CD8-positive, alpha-beta memory T cell (primary cell): ENCODE results near the gene UBE2Z. TPM values are rescaled to one million over a fixed set of nuclear protein-coding genes. Genes with fewer than 3 reads are reported as not detected.

Source experiments
- CTCF ChIA-PET: fragments of 350-600 bp; sonication (Branson Sonifier 250); formaldehyde crosslinking; loops from one replicate; lab custom pipeline; 2021; ENCODE audit warnings: antibody characterized with exemption; lab: Charles Lee
- POLR2A ChIA-PET: fragments of 350-600 bp; sonication (Branson Sonifier 250); formaldehyde crosslinking; loops from one replicate; lab custom pipeline; 2021; ENCODE audit warnings: antibody characterized with exemption; lab: Charles Lee
- DNase-seq, 5 donors: peaks; one replicate each; pipeline versions ENCODE4 v3.0.0 to v3.0.0-alpha.2; 2020 to 2022; ENCODE audit warnings: mixed read lengths in 1 of 5
- H3K27ac ChIP-seq: one replicate; pipeline ENCODE4 v1.7.0; 2013; ENCODE audit warnings: low read depth, mild to moderate bottlenecking, low read length, moderate library complexity
- H3K27me3 ChIP-seq: 2 replicates; pipeline ENCODE4 v1.7.0; 2013; ENCODE audit warnings: low read length, mild to moderate bottlenecking; ENCODE audit not compliant: insufficient read depth, poor library complexity, severe bottlenecking
- H3K36me3 ChIP-seq: 2 replicates; pipeline ENCODE4 v1.7.0; 2013; ENCODE audit warnings: mild to moderate bottlenecking, low read length, moderate library complexity; ENCODE audit not compliant: insufficient read depth
- H3K4me1 ChIP-seq: 2 replicates; pipeline ENCODE4 v1.7.0; 2013; ENCODE audit warnings: mild to moderate bottlenecking, low read length, moderate library complexity; ENCODE audit not compliant: insufficient read depth
- H3K4me3 ChIP-seq: 2 replicates; pipeline ENCODE4 v1.7.0; 2013; ENCODE audit warnings: mild to moderate bottlenecking, low read length
- H3K9me3 ChIP-seq: 2 replicates; pipeline ENCODE4 v1.7.0; 2013; ENCODE audit warnings: mild to moderate bottlenecking, low read length
- H3K27ac Mint-ChIP-seq, 8 donors: one replicate each; pipeline ENCODE4 v1.8.0; 2020 to 2021; ENCODE audit warnings: mixed read lengths in 8 of 8, mild to moderate bottlenecking in 6 of 8, inconsistent platforms in 3 of 8, moderate library complexity in 3 of 8
- H3K27me3 Mint-ChIP-seq, 2 donors: one replicate each; pipeline ENCODE4 v1.8.0; 2020 to 2021; ENCODE audit warnings: mixed read lengths in 2 of 2, mild to moderate bottlenecking in 1 of 2, moderate library complexity in 1 of 2
- H3K36me3 Mint-ChIP-seq, 3 donors: one replicate each; pipeline ENCODE4 v1.8.0; 2020 to 2021; ENCODE audit warnings: mixed read lengths in 3 of 3, inconsistent platforms in 1 of 3, mild to moderate bottlenecking in 1 of 3
- H3K4me1 Mint-ChIP-seq, 3 donors: one replicate each; pipeline ENCODE4 v1.8.0; 2020 to 2021; ENCODE audit warnings: mixed read lengths in 3 of 3, inconsistent platforms in 1 of 3, mild to moderate bottlenecking in 1 of 3
- H3K4me3 Mint-ChIP-seq, 7 donors: one replicate each; pipeline ENCODE4 v1.8.0; 2020 to 2021; ENCODE audit warnings: mixed read lengths in 7 of 7, mild to moderate bottlenecking in 6 of 7, moderate library complexity in 4 of 7, inconsistent platforms in 2 of 7
- H3K9me3 Mint-ChIP-seq, 5 donors: one replicate each; pipeline ENCODE4 v1.8.0; 2020 to 2022; ENCODE audit warnings: mixed read lengths in 5 of 5, mild to moderate bottlenecking in 3 of 5, moderate library complexity in 2 of 5, inconsistent platforms in 1 of 5
- polyA plus RNA-seq: library from polyadenylated mRNA; unstranded; fragments of 300-500 nt; fragmentation: Illumina TruSeq; gene quantifications from one replicate; pipeline ENCODE4 v1.2.3, GENCODE V29; 2021
- total RNA-seq, 2 experiments: library from RNA; stranded (reverse); gene quantifications; one replicate each; pipeline ENCODE4 v1.2.3, GENCODE V29; 2021

Gene UBE2Z
- total and polyA plus RNA-seq, 3 experiments from 2014 or later = 74.7 to 103 (median 100) TPM

DNA sequence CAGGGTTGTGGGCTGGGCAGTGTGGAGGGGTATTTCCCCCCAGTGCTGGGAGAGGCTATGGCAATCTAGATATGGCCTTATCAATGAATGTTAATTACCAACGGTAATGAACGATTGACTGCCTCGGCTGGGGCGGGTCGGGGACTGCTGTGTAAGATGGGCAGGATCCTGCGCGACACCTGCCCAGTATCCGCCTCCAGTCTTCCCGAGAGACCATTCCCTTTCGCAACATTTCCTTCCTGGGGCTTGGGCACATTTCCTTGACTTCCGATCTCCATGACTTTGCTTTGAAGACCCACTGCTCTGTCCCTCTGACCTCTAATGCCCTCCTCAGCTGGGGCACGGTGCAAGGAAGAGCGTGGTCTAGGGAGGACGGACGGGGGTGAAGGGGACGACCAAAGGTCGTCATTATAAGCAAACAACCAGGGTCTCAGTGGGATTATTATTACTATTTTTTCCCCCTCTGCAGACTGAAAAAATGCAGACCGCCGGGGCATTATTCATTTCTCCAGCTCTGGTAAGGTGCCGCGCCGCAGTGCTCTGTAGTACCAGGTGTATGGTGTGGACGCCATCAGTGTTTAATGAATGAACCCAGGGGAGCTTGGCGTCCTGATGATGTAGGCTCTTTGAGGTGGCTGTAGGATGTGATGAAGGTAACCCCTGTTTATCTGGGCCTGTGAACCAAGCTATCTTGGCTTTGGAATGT lies 15.1 kb upstream of the UBE2Z start:
- H3K9me3 Mint-ChIP-seq = no peaks in the 10 kb centered on the region
- Histone ChIP-seq H3K4me1 (peaks cover 20% of the 10 kb centered on the region), H3K9me3 (no peaks in the 10 kb centered on the region), H3K4me3 (peak overlapping the region; percentile 71), H3K27me3 (no peaks in the 10 kb centered on the region), H3K36me3 (peaks cover 8% of the 10 kb centered on the region), H3K27ac (peak overlapping the region; percentile 84)
- peak in 1 of 5 donors; percentile 52 for DNase-seq
- no peaks in the 10 kb centered on the region for H3K27me3 Mint-ChIP-seq
- H3K36me3 Mint-ChIP-seq = peaks cover 3 to 38% (median 3%) of the 10 kb centered on the region in 3 donors
- H3K4me1 Mint-ChIP-seq = peaks cover 24 to 31% (median 29%) of the 10 kb centered on the region in 3 donors
- peak overlapping the region; percentile 85 to 99 (median 98) for H3K27ac Mint-ChIP-seq
- H3K4me3 Mint-ChIP-seq = peak overlapping the region; percentile 77 to 94 (median 92)
- ChIA-PET POLR2A (interaction anchor here (0.5 to 2.6 kb wide), 6 partner anchors 15 to 79 kb away, joined by 3 to 35 read pairs (median 4); partner anchors contain the start of genes SNF8 and UBE2Z), CTCF (interaction anchor here (1.0 to 2.6 kb wide), 5 partner anchors 9 to 15 kb away, joined by 3 to 13 read pairs (median 7); partner anchors contain the start of gene UBE2Z)

DNA sequence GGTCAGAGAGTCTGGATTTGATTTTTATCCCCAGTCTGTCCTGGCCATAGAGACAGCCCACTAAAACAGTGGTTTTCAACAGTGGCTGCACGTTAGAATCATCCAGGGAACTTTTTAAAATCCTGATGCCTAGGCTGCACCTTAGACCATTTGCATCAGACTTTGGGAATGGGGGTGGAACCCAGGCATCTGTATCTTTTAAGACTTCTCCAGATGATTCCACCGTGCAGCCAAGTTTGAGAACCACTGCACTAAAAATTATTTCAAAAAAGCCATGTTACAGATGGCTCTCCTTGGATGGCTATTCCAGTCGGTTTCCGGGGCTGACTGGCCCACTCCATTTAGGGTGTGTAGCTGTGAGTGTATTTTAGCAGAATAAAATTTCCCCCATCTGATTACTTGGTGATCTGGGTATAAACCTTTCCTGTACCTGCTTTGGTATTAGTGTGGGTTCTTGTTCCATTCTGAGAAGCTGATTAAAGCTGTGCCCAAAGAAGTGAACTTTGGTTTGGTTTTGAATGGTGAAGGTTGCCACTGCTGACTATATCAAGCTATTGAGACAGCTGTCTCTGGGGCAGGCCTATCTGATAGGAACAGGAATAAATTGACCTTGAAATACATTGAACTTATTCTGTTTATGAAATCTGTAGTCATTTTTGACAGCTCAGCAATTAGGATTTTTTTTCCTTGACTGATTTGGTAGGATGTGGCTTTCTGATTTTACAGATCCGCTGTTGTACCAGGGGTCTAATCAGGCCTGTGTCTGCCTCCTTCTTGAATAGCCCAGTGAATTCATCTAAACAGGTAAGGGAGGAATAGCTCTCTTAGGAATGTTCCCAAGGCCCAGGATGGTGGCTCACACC lies 14.3 kb upstream of the UBE2Z start:
- H3K27me3 Mint-ChIP-seq = no peaks in the 10 kb centered on the region
- no peaks in the 10 kb centered on the region for H3K27me3 ChIP-seq
- peak overlapping the region; percentile 84 for H3K27ac ChIP-seq
- no peaks in the 10 kb centered on the region for H3K9me3 ChIP-seq
- H3K36me3 Mint-ChIP-seq = peaks cover 3 to 42% (median 3%) of the 10 kb centered on the region in 3 donors
- DNase-seq = no peak
- peaks cover 24 to 31% (median 29%) of the 10 kb centered on the region in 3 donors for H3K4me1 Mint-ChIP-seq
- H3K9me3 Mint-ChIP-seq = no peaks in the 10 kb centered on the region
- ChIA-PET POLR2A (interaction anchor here (0.5 to 2.6 kb wide), 3 partner anchors 14 to 80 kb away, joined by 3 to 35 read pairs (median 4); partner anchors contain the start of gene UBE2Z), CTCF (interaction anchor here (0.8 to 2.6 kb wide), 7 partner anchors 9 to 15 kb away, joined by 3 to 13 read pairs (median 7); partner anchors contain the start of gene UBE2Z)
- peak overlapping the region; percentile 71 for H3K4me3 ChIP-seq
- peak overlapping the region; percentile 60 to 94 (median 92) for H3K4me3 Mint-ChIP-seq
- H3K27ac Mint-ChIP-seq = peak overlapping the region; percentile 85 to 99 (median 98)
- H3K4me1 ChIP-seq = peaks cover 20% of the 10 kb centered on the region
- peaks cover 8% of the 10 kb centered on the region for H3K36me3 ChIP-seq

DNA sequence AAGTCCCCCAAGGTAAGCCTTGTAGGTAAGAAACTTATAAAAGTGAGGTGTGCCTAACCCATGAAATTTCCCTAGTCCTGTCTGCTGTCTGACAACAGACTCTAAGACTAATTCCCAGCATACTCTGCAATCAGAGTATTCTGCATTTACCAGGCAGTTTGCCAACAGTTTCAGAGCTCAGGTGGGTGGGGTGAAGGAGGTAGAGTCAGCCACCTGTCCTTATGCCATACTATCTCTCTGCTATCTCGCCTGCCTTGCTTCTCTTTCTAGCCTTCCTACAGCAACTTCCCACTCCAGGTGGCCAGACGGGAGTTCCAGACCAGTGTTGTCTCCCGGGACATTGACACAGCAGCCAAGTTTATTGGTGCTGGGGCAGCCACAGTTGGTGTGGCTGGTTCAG lies 13.3 kb upstream of the UBE2Z start:
- POLR2A ChIA-PET = no interaction called here
- H3K4me1 Mint-ChIP-seq = peaks cover 24 to 31% (median 29%) of the 10 kb centered on the region in 3 donors
- CTCF ChIA-PET = interaction anchor here (1.0 to 1.8 kb wide), 2 partner anchors 10 to 11 kb away, joined by 3 to 8 read pairs; no protein-coding TSS in a partner anchor
- Histone ChIP-seq H3K27me3 (no peaks in the 10 kb centered on the region), H3K36me3 (peaks cover 8% of the 10 kb centered on the region), H3K4me3 (no peak overlapping the region), H3K9me3 (no peaks in the 10 kb centered on the region), H3K4me1 (peaks cover 20% of the 10 kb centered on the region), H3K27ac (no peak overlapping the region)
- H3K27ac Mint-ChIP-seq = no peak overlapping the region
- DNase-seq = no peak
- no peaks in the 10 kb centered on the region for H3K9me3 Mint-ChIP-seq
- H3K27me3 Mint-ChIP-seq = no peaks in the 10 kb centered on the region
- H3K4me3 Mint-ChIP-seq = no peak overlapping the region
- peaks cover 3 to 43% (median 3%) of the 10 kb centered on the region in 3 donors for H3K36me3 Mint-ChIP-seq

DNA sequence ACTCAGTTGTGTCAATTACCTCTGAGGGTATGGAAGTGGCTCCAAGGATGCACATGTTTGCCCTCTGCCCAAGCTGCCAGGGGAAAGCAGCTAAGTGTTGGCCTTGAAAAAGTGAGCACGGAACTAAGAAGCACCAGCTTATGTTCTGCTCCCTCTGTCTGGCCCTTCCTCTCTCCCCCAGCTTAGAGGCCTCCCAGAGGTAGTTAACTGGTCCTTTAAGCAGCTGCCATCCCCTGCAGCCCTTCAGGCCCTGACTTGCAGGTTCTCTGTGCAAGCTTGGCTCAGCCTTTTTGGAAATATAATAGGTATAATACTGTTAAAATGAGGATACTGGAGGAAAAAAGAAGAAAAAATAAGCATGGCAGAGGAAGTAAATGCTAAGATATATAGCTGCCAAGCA lies 7.0 kb upstream of the UBE2Z start:
- Histone ChIP-seq H3K9me3 (no peaks in the 10 kb centered on the region), H3K27ac (no peak overlapping the region), H3K27me3 (no peaks in the 10 kb centered on the region), H3K36me3 (no peaks in the 10 kb centered on the region), H3K4me1 (no peaks in the 10 kb centered on the region), H3K4me3 (no peak overlapping the region)
- Mint-ChIP-seq H3K4me3 (peak overlapping the region in 1 of 7 donors; percentile 16), H3K9me3 (no peaks in the 10 kb centered on the region), H3K27ac (no peak overlapping the region), H3K4me1 (no peaks in the 10 kb centered on the region), H3K27me3 (no peaks in the 10 kb centered on the region), H3K36me3 (peaks cover 3 to 20% (median 3%) of the 10 kb centered on the region in 3 donors)
- DNase-seq = no peak
- POLR2A ChIA-PET = interaction anchor here (0.6 kb wide), 1 partner anchor 765 kb away, joined by 3 read pairs; no protein-coding TSS in a partner anchor
- CTCF ChIA-PET = interaction anchor here (0.9 to 4.3 kb wide), 2 partner anchors 22 to 742 kb away, joined by 3 to 13 read pairs; no protein-coding TSS in a partner anchor

DNA sequence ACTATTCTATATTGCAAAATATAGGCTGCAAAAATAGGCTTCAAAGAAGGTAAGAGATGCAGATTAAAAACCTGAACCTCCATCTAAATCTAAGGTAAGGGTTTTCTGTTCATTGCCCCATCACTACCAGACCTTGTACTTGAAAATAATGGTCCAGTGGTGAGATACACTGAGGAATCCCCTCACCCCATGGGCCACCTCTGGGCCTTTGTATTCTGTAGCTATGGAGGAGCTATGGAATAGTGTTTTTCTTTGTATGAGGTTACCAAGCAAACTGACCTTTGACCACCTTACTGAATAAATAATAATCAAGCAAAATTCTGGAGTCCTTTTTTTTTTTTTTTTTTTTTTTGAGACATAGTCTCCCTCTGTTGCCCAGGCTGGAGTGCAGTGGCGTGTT lies 4.8 kb upstream of the UBE2Z start:
- no peaks in the 10 kb centered on the region for H3K9me3 ChIP-seq
- no peaks in the 10 kb centered on the region for H3K27me3 ChIP-seq
- H3K4me1 Mint-ChIP-seq = peaks cover 6 to 12% (median 9%) of the 10 kb centered on the region in 3 donors
- H3K4me1 ChIP-seq = no peaks in the 10 kb centered on the region
- no peak overlapping the region for H3K4me3 Mint-ChIP-seq
- H3K4me3 ChIP-seq = no peak overlapping the region
- H3K36me3 ChIP-seq = no peaks in the 10 kb centered on the region
- H3K36me3 Mint-ChIP-seq = peaks cover 0 to 7% (median 0%) of the 10 kb centered on the region in 3 donors
- POLR2A ChIA-PET = interaction anchor here (0.6 to 0.7 kb wide), 2 partner anchors 12 to 14 kb away, joined by 3 to 9 read pairs; no protein-coding TSS in a partner anchor
- H3K9me3 Mint-ChIP-seq = no peaks in the 10 kb centered on the region
- no peak for DNase-seq
- H3K27me3 Mint-ChIP-seq = no peaks in the 10 kb centered on the region
- no peak overlapping the region for H3K27ac ChIP-seq
- H3K27ac Mint-ChIP-seq = no peak overlapping the region
- CTCF ChIA-PET = interaction anchor here (0.7 to 4.3 kb wide), 7 partner anchors 9 to 268 kb away, joined by 3 to 13 read pairs (median 6); partner anchors contain the start of gene ATP5MC1

DNA sequence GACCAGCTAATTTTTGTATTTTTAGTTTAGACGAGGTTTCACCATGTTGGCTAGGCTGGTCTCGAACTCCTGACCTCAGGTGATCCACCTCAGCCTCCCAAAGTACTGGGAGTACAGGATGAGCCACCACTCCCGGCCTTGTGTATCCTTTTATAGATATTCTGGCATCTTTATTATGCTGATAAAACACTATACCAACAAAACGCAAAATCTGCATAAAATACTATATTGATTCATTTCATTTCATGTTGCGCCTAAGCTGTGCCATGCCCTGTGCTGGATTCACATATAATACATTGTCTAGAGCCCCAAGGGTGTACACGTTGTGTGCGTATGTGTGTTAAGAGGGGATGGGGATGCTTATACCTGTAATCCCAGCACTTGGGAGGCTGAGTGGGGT lies 3.8 kb upstream of the UBE2Z start:
- Histone ChIP-seq H3K9me3 (no peaks in the 10 kb centered on the region), H3K4me3 (no peak overlapping the region), H3K27me3 (no peaks in the 10 kb centered on the region), H3K27ac (no peak overlapping the region), H3K4me1 (peaks cover 4% of the 10 kb centered on the region), H3K36me3 (no peaks in the 10 kb centered on the region)
- POLR2A ChIA-PET = interaction anchor here (0.6 kb wide), 1 partner anchor 1152 kb away, joined by 4 read pairs; no protein-coding TSS in a partner anchor
- Mint-ChIP-seq H3K4me1 (peaks cover 10 to 17% (median 14%) of the 10 kb centered on the region in 3 donors), H3K9me3 (no peaks in the 10 kb centered on the region), H3K4me3 (peak overlapping the region in 1 of 7 donors; percentile 64), H3K27ac (peak overlapping the region in 1 of 8 donors; percentile 69), H3K36me3 (peaks cover 0 to 8% (median 0%) of the 10 kb centered on the region in 3 donors), H3K27me3 (no peaks in the 10 kb centered on the region)
- CTCF ChIA-PET = interaction anchor here (1.1 to 3.0 kb wide), 3 partner anchors 10 to 26 kb away, joined by 3 to 8 read pairs (median 7); partner anchors contain the start of gene ATP5MC1
- DNase-seq = no peak

DNA sequence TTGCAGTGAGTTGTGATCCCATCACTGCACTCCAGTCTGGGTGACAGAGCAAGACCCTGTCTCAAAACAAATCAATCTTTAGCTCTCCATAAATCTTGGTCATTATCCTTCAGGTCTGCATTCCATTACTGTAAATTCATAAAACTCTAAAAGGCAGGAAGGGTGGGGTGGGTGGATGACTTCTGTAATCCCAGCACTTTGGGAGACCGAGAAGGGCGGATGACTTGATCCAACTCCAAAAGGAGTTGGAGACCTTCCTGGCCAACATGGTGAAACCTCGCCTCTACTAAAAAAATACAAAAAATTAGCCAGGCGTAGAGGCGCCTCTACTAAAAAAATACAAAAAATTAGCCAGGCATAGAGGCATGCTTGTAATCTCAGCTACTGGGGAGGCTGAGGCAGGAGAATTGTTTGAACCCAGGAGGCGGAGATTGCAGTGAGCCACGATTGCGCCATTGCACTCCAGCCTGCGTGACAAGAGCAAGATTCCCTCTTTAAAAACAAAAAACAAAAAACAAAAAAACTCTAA lies 2.2 kb upstream of the UBE2Z start:
- Histone ChIP-seq H3K27me3 (no peaks in the 10 kb centered on the region), H3K9me3 (no peaks in the 10 kb centered on the region), H3K4me1 (peaks cover 21% of the 10 kb centered on the region), H3K27ac (no peak overlapping the region), H3K4me3 (no peak overlapping the region), H3K36me3 (peaks cover 7% of the 10 kb centered on the region)
- Mint-ChIP-seq H3K9me3 (no peaks in the 10 kb centered on the region), H3K4me1 (peaks cover 26 to 34% (median 31%) of the 10 kb centered on the region in 3 donors), H3K27me3 (no peaks in the 10 kb centered on the region), H3K36me3 (peaks cover 0 to 18% (median 0%) of the 10 kb centered on the region in 3 donors), H3K27ac (peak overlapping the region in 1 of 8 donors; percentile 24), H3K4me3 (peak overlapping the region in 3 of 7 donors; percentile 32 to 48 (median 47))
- POLR2A ChIA-PET = no interaction called here
- CTCF ChIA-PET = interaction anchor here (1.1 to 3.0 kb wide), 2 partner anchors 11 to 12 kb away, joined by 3 to 8 read pairs; no protein-coding TSS in a partner anchor
- no peak for DNase-seq
